Neutrophil (primary cell): ENCODE measurements around the gene PRKCE.

Source experiments
- H3K27ac ChIP-seq: fragments of 200-600 bp; sonication (generic); 2 replicates; pipeline ENCODE4 v1.5.1; 2016; ENCODE audit warnings: mild to moderate bottlenecking, moderate library complexity
- H3K27me3 ChIP-seq: fragments of 200-600 bp; sonication (generic); 2 replicates; pipeline ENCODE4 v1.6.0; 2016; ENCODE audit warnings: mild to moderate bottlenecking
- H3K36me3 ChIP-seq: fragments of 200-600 bp; sonication (generic); 2 replicates; pipeline ENCODE4 v1.5.1; 2017
- H3K4me1 ChIP-seq, 2 experiments: fragments of 200-600 bp in 1 of 2; sonication (generic) in 1 of 2; 1 replicate in 1 of 2; 2 replicates in 1 of 2; pipeline versions ENCODE4 v1.5.1 to v1.6.1; 2013 to 2016; ENCODE audit warnings: low read depth in 1 of 2, low read length in 1 of 2, mild to moderate bottlenecking in 1 of 2, moderate library complexity in 1 of 2; ENCODE audit not compliant: control insufficient read depth in 1 of 2, insufficient read depth in 1 of 2
- H3K4me3 ChIP-seq, 2 experiments: fragments of 200-600 bp in 1 of 2; sonication (generic) in 1 of 2; 1 replicate in 1 of 2; 2 replicates in 1 of 2; pipeline ENCODE4 v1.5.1; 2013 to 2016; ENCODE audit warnings: low read depth in 1 of 2, low read length in 1 of 2, mild to moderate bottlenecking in 1 of 2, moderate library complexity in 1 of 2
- H3K9me3 ChIP-seq: fragments of 200-600 bp; sonication (generic); 2 replicates; pipeline ENCODE4 v1.5.1; 2016
- CTCF ChIP-seq: fragments of 200-600 bp; sonication (generic); IDR thresholded peaks from 2 replicates; pipeline ENCODE4 v1.5.1; 2016; ENCODE audit warnings: antibody characterized with exemption

PRKCE gene

GRCh38 chr2:45845566-45845965 lies 194.1 kb downstream of the PRKCE start:
- H3K4me1 ChIP-seq = peaks cover 12 to 42% of the 10 kb centered on the region in 2 experiments
- H3K36me3 ChIP-seq = no peaks in the 10 kb centered on the region
- H3K27me3 ChIP-seq = no peaks in the 10 kb centered on the region
- H3K4me3 ChIP-seq = no peak overlapping the region
- no peaks in the 10 kb centered on the region for H3K9me3 ChIP-seq
- no peak overlapping the region for H3K27ac ChIP-seq
- no peak for TF ChIP-seq CTCF

- no peaks in the 10 kb centered on the region for H3K36me3 ChIP-seq
- H3K4me3 ChIP-seq = no peak overlapping the region
- no peak overlapping the region for H3K27ac ChIP-seq
- peaks cover 2 to 10% of the 10 kb centered on the region in 2 experiments for H3K4me1 ChIP-seq
- TF ChIP-seq CTCF = no peak
- H3K9me3 ChIP-seq = no peaks in the 10 kb centered on the region
- H3K27me3 ChIP-seq = no peaks in the 10 kb centered on the region
These were observed 198.2 kb downstream of the PRKCE start for GRCh38 chr2:45849491-45850283.

GRCh38 chr2:45850558-45850957 lies 199.1 kb downstream of the PRKCE start:
- TF ChIP-seq CTCF = no peak
- no peak overlapping the region for H3K4me3 ChIP-seq
- no peaks in the 10 kb centered on the region for H3K36me3 ChIP-seq
- no peaks in the 10 kb centered on the region for H3K27me3 ChIP-seq
- H3K9me3 ChIP-seq = no peaks in the 10 kb centered on the region
- peaks cover 0 to 2% of the 10 kb centered on the region in 2 experiments for H3K4me1 ChIP-seq
- H3K27ac ChIP-seq = no peak overlapping the region

- Histone ChIP-seq H3K36me3 (no peaks in the 10 kb centered on the region), H3K4me1 (no peaks in the 10 kb centered on the region), H3K9me3 (no peaks in the 10 kb centered on the region), H3K27ac (no peak overlapping the region), H3K27me3 (no peaks in the 10 kb centered on the region), H3K4me3 (no peak overlapping the region)
- TF ChIP-seq CTCF = no peak
These were observed 199.6 kb downstream of the PRKCE start for GRCh38 chr2:45851111-45851510.

- no peak overlapping the region for H3K4me3 ChIP-seq
- H3K27ac ChIP-seq = no peak overlapping the region
- no peaks in the 10 kb centered on the region for H3K36me3 ChIP-seq
- no peaks in the 10 kb centered on the region for H3K27me3 ChIP-seq
- no peaks in the 10 kb centered on the region for H3K9me3 ChIP-seq
- TF ChIP-seq CTCF = no peak
- H3K4me1 ChIP-seq = no peaks in the 10 kb centered on the region
These were observed 200.3 kb downstream of the PRKCE start for GRCh38 chr2:45851576-45852304.
